NK-92 treated with Interleukin-12 subunit alpha and Interleukin-12 subunit beta, amount 100 ng/mL, for 24 hours (cell line): ENCODE data around the gene SEC11C.
"Not testable (repeated sequence)": the region's sequence is repeated elsewhere in the genome, so short reads cannot be mapped to it uniquely, and the experiment has no call there.

Source experiments
- DNase-seq: peaks from one replicate; lab custom pipeline; 2025; lab: John Stamatoyannopoulos, UW

The SEC11C gene

GRCh38 chr18:59139615-59140301 is at the start of gene SEC11C:
Gene SEC11C (plus strand): TSS chr18:59139884. CDS start chr18:59139949, 65 bp downstream.
- peak; percentile 92 for DNase-seq

- DNase-seq: no peak
Measured at GRCh38 chr18:59090966-59091603, 48.6 kb upstream of the SEC11C start.

- DNase-seq: no peak
Measured at GRCh38 chr18:59093668-59094067, 46.0 kb upstream of the SEC11C start.

GRCh38 chr18:59094569-59094968 is 45.1 kb upstream of the SEC11C start:
- no peak for DNase-seq

GRCh38 chr18:59096098-59096789 is 43.4 kb upstream of the SEC11C start:
- no peak for DNase-seq

- DNase-seq: no peak
Measured at GRCh38 chr18:59101830-59102414, 37.8 kb upstream of the SEC11C start.

GRCh38 chr18:59109375-59109774 is 30.3 kb upstream of the SEC11C start:
- DNase-seq: no peak

- no peak for DNase-seq
Measured at GRCh38 chr18:59114160-59114559, 25.5 kb upstream of the SEC11C start.

GRCh38 chr18:59123588-59124369 is 15.9 kb upstream of the SEC11C start:
- no peak for DNase-seq

GRCh38 chr18:59124370-59124704 is 15.3 kb upstream of the SEC11C start:
- no peak for DNase-seq

GRCh38 chr18:59127047-59127446 is 12.6 kb upstream of the SEC11C start:
- DNase-seq: no peak

GRCh38 chr18:59129951-59130703 is 9.6 kb upstream of the SEC11C start:
- no peak for DNase-seq

- DNase-seq: no peak
Measured at GRCh38 chr18:59132810-59133465, 6.7 kb upstream of the SEC11C start.

GRCh38 chr18:59139291-59139614 is 431 bp upstream of the SEC11C start:
- DNase-seq: peak; percentile 83

GRCh38 chr18:59140302-59140885 is 710 bp downstream of the SEC11C start:
- peak; percentile 6 for DNase-seq

GRCh38 chr18:59141294-59142068 is 1.8 kb downstream of the SEC11C start:
- no peak for DNase-seq

- no peak for DNase-seq
Measured at GRCh38 chr18:59142274-59142673, 2.6 kb downstream of the SEC11C start.

- DNase-seq: not testable (repeated sequence)
Measured at GRCh38 chr18:59142800-59143416, 3.2 kb downstream of the SEC11C start.

GRCh38 chr18:59143441-59143840 is 3.8 kb downstream of the SEC11C start:
- no peak for DNase-seq
